Lower leg skin (tissue), 3 donors: ENCODE results near the gene CD200.

ENCODE experiments used
- POLR2A ChIP-seq, 2 donors: fragments of 450-650 bp; IDR thresholded peaks; one replicate each; pipeline ENCODE4 v1.6.1; 2016 to 2017; ENCODE audit warnings: antibody characterized with exemption in 2 of 2, mild to moderate bottlenecking in 1 of 2, moderate library complexity in 1 of 2
- TF ChIP-seq, protein P1 (sequence below), 3 donors: fragments of 450-650 bp; IDR thresholded peaks; one replicate each; pipeline ENCODE4 v1.5.1; 2016; ENCODE audit warnings: antibody characterized with exemption in 3 of 3, mild to moderate bottlenecking in 3 of 3, moderate library complexity in 2 of 3

DNA sequence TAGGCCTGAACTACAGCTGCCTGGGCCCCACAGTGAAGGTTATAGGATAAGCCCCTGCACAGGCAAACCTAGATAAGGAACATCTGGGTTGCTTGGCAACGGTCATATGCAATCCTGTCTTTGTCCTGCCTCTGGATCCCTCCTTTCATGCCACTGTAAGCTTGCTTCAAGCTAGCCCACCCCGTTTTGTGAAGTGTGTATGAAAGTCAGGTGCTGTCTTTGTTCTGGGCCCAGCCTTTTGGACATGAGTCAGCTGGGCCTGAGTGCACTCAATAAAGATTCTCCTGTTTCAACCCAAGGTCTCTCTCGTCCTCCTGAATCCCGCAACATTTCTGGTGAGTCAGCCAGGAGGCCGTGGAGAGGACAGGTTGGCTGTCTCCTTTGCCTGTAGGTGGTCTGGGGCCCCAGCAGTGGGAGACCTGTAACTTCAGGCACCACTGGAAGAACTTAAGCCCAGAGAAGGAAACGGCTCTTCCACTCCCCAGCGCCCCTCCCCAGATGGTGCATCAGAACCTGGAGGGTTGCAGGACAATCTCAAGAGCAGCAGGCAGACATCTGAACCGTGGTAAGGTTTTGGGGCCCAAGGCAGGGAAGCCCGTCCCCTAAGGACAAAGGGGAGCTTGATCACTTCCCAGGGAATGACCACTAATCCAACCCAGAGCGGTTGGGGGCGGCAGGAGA, 30.7 kb upstream of the CD200 start:
- TF ChIP-seq, protein P1, sequence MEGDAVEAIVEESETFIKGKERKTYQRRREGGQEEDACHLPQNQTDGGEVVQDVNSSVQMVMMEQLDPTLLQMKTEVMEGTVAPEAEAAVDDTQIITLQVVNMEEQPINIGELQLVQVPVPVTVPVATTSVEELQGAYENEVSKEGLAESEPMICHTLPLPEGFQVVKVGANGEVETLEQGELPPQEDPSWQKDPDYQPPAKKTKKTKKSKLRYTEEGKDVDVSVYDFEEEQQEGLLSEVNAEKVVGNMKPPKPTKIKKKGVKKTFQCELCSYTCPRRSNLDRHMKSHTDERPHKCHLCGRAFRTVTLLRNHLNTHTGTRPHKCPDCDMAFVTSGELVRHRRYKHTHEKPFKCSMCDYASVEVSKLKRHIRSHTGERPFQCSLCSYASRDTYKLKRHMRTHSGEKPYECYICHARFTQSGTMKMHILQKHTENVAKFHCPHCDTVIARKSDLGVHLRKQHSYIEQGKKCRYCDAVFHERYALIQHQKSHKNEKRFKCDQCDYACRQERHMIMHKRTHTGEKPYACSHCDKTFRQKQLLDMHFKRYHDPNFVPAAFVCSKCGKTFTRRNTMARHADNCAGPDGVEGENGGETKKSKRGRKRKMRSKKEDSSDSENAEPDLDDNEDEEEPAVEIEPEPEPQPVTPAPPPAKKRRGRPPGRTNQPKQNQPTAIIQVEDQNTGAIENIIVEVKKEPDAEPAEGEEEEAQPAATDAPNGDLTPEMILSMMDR (IDR thresholded peaks at IDR 0.05), result no peak
- TF ChIP-seq POLR2A (IDR thresholded peaks at IDR 0.05), result no peak
